Nephron (organoid): ENCODE data around the gene DAPK3.
"Not testable (repeated sequence)": the region's sequence is repeated elsewhere in the genome, so short reads cannot be mapped to it uniquely, and the experiment has no call there.

ENCODE experiments used
- H3K27ac Mint-ChIP-seq, 3 experiments: 2 replicates each; pipeline ENCODE4 v1.8.0; 2020; ENCODE audit warnings: mixed read lengths in 3 of 3, mild to moderate bottlenecking in 2 of 3, moderate library complexity in 1 of 3
- H3K27me3 Mint-ChIP-seq: 2 replicates; pipeline ENCODE4 v1.8.0; 2021; ENCODE audit warnings: low read depth, mild to moderate bottlenecking, moderate library complexity, mixed read lengths
- H3K36me3 Mint-ChIP-seq: 2 replicates; pipeline ENCODE4 v1.8.0; 2020; ENCODE audit warnings: low read depth, mixed read lengths
- H3K4me1 Mint-ChIP-seq: 2 replicates; pipeline ENCODE4 v1.8.0; 2020; ENCODE audit warnings: mixed read lengths
- H3K4me3 Mint-ChIP-seq, 3 experiments: 2 replicates each; pipeline ENCODE4 v1.8.0; 2020; ENCODE audit warnings: mild to moderate bottlenecking in 3 of 3, mixed read lengths in 3 of 3, moderate library complexity in 2 of 3
- H3K9me3 Mint-ChIP-seq: 2 replicates; pipeline ENCODE4 v1.8.0; 2020; ENCODE audit warnings: mixed read lengths
- TF ChIP-seq, protein P1 (sequence below), 3 experiments: fragments of 200-600 bp; sonication (generic); IDR thresholded peaks; one replicate each; pipeline ENCODE4 v1.5.0; 2021; ENCODE audit warnings: antibody characterized with exemption in 3 of 3; ENCODE audit not compliant: unreplicated experiment in 3 of 3

Gene DAPK3

DNA sequence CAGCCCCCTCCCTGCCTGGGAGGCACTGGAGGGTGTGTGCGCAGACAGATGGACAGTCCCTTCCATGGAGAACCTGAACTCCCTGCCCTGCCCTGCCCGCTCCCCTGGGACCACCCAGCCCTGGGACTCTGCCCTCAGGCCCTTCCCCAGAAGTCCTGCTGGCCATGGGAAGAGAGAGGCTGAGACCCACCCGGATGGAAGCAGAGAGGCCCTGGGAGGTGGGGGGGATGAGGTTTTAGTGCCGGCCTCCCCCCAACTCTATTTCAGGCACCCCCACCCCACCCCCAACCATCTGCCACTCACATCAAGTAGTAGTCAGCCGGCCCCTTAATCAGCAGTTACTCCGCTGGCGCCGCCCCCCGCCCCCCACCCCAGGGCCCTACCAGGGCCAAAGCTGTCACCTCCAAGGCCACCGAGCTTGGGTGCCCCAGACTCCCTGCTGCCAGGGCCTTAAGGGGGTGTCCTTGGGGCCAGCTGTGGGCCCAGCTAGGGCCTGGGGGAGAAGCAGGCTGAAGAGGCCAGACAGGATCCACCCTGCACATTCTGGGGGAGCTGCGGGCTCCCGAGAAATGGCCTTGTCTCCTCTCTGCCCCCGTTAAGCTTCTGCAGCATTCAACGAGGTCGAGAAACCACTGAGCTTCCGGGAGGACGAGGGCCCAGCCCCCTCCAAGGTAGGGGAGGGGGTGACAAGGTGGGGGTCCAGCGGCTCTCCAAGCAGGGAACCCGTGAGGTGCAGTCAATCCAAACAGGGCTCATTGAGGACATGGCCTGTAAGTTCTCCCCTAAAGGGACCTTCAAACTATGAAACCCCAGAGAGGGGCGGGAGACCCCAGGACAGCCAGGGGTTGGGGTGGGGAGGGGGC lies 20.7 kb downstream of the DAPK3 start:
- H3K27me3 Mint-ChIP-seq: no peaks in the 10 kb centered on the region
- H3K36me3 Mint-ChIP-seq: no peaks in the 10 kb centered on the region
- no peak overlapping the region for H3K27ac Mint-ChIP-seq
- peaks cover 6% of the 10 kb centered on the region for H3K4me1 Mint-ChIP-seq
- TF ChIP-seq, protein P1, sequence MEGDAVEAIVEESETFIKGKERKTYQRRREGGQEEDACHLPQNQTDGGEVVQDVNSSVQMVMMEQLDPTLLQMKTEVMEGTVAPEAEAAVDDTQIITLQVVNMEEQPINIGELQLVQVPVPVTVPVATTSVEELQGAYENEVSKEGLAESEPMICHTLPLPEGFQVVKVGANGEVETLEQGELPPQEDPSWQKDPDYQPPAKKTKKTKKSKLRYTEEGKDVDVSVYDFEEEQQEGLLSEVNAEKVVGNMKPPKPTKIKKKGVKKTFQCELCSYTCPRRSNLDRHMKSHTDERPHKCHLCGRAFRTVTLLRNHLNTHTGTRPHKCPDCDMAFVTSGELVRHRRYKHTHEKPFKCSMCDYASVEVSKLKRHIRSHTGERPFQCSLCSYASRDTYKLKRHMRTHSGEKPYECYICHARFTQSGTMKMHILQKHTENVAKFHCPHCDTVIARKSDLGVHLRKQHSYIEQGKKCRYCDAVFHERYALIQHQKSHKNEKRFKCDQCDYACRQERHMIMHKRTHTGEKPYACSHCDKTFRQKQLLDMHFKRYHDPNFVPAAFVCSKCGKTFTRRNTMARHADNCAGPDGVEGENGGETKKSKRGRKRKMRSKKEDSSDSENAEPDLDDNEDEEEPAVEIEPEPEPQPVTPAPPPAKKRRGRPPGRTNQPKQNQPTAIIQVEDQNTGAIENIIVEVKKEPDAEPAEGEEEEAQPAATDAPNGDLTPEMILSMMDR (IDR thresholded peaks at IDR 0.05; ENCODE audit: unreplicated experiment in 3 of 3): no peak
- no peak overlapping the region for H3K4me3 Mint-ChIP-seq
- H3K9me3 Mint-ChIP-seq: no peaks in the 10 kb centered on the region

DNA sequence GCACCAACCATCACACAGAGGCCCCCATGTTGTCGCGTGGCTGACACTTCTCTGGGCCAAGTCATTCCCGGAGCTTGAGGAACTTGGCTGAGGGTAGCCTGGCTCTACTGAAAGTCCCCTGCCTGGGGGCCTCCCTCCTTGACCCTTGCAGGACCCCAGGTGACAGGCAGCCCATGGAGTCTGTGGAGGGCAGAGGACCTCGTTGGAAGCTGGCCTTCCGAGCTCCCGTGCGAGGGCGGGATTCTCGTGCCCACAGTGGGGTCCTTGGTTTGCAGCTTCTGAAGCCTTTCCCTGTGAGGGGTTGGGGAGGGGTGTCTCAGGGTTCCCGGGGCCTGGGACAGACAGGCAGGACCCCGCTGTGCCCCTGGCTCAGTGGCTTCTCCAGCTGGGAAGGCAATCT lies 21.6 kb downstream of the DAPK3 start:
- H3K4me1 Mint-ChIP-seq: peaks cover 6% of the 10 kb centered on the region
- TF ChIP-seq, protein P1 (IDR thresholded peaks at IDR 0.05; ENCODE audit: unreplicated experiment in 3 of 3): no peak
- no peak overlapping the region for H3K4me3 Mint-ChIP-seq
- no peaks in the 10 kb centered on the region for H3K27me3 Mint-ChIP-seq
- no peak overlapping the region for H3K27ac Mint-ChIP-seq
- no peaks in the 10 kb centered on the region for H3K9me3 Mint-ChIP-seq
- no peaks in the 10 kb centered on the region for H3K36me3 Mint-ChIP-seq

DNA sequence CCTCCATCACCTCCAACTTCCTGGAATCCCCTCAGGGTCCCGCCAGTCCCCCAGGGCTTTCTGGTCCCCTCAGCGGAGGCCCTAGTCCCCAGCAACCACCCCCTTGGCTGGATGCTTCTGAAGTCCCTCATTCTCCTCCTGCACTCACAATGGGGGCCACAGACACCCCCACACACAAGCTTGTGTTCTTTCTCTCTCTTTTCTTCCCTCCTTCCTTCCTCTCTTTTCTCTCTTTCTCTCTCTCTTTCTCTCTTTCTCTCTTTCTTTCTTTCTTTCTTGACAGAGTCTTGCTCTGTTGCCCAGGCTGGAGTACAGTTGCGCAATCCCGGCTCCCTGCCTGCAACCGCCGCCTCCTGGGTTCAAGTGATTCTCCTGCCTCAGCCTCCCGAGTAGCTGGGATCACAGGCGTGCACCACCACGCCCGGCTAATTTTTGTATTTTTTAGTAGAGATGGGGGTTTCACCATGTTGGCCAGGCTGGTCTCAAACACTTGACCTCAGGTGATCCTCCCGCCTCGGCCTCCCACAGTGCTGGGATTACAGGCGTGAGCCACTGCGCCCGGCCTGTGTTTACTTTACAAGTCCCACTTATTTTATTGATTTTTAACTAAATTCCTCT lies 23.5 kb downstream of the DAPK3 start:
- not testable (repeated sequence) for H3K36me3 Mint-ChIP-seq, H3K9me3 Mint-ChIP-seq, H3K27me3 Mint-ChIP-seq, H3K27ac Mint-ChIP-seq, H3K4me1 Mint-ChIP-seq, H3K4me3 Mint-ChIP-seq

DNA sequence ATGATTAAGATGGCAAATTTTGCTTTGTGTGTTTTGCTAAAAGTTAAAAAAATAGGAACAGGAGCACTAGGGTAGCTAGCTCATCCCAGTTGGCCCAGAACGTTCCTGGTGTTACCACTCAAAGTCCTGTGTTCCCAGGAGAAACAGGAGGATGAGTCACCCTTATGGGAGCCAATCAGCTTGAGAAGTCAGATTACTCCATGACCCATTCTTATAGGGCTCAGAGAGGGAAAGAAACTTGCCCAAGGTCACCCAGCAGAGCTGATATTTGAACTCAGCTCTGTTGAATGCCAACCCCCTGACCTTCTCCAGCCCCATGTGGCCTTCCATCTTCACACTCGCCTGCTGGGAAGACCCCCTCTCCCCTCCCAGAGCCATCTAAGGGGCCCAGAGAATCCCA lies 25.1 kb downstream of the DAPK3 start:
- no peak overlapping the region for H3K4me3 Mint-ChIP-seq

DNA sequence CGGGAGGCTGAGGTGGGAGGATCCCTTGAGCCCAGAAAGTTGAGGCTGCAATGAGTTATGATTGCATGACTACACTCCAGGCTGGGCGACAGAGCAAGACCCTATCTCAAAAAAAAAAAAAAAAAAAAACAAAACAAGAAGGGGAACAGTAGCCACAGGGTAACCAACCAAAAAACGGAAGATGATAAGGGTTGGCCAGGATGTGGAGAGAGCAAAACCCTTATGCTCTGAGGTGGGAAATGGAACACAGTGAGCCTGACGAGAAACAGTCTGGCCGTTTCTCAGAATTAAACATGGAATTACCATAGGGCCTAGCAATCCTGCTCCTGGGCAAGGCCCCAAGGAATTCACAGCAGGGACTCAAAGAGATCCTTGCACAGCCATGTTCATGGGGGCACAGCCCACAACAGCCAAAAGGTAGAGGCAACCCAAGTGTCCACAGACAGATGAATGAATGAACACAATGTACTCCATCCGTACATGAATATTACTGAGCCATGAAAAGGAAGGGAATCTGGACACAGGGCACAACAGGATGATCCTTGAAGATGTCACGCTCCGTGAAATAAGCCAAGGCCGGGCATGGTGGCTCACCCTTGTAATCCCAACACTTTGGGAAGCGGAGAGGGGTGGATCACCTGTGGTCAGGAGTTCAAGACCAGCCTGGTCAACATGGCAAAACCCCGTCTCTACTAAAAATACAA lies 26.7 kb downstream of the DAPK3 start:
- no peaks in the 10 kb centered on the region for H3K4me1 Mint-ChIP-seq
- H3K36me3 Mint-ChIP-seq: no peaks in the 10 kb centered on the region
- TF ChIP-seq, protein P1 (IDR thresholded peaks at IDR 0.05; ENCODE audit: unreplicated experiment in 3 of 3): no peak
- no peaks in the 10 kb centered on the region for H3K9me3 Mint-ChIP-seq
- H3K27ac Mint-ChIP-seq: no peak overlapping the region
- no peaks in the 10 kb centered on the region for H3K27me3 Mint-ChIP-seq
- H3K4me3 Mint-ChIP-seq: no peak overlapping the region

More for the DNA sequence above, 25.1 kb downstream of the DAPK3 start:
- H3K36me3 Mint-ChIP-seq: no peaks in the 10 kb centered on the region
- TF ChIP-seq, protein P1 (IDR thresholded peaks at IDR 0.05; ENCODE audit: unreplicated experiment in 3 of 3): no peak
- no peaks in the 10 kb centered on the region for H3K4me1 Mint-ChIP-seq
- H3K27me3 Mint-ChIP-seq: no peaks in the 10 kb centered on the region
- H3K9me3 Mint-ChIP-seq: no peaks in the 10 kb centered on the region
- no peak overlapping the region for H3K27ac Mint-ChIP-seq

DNA sequence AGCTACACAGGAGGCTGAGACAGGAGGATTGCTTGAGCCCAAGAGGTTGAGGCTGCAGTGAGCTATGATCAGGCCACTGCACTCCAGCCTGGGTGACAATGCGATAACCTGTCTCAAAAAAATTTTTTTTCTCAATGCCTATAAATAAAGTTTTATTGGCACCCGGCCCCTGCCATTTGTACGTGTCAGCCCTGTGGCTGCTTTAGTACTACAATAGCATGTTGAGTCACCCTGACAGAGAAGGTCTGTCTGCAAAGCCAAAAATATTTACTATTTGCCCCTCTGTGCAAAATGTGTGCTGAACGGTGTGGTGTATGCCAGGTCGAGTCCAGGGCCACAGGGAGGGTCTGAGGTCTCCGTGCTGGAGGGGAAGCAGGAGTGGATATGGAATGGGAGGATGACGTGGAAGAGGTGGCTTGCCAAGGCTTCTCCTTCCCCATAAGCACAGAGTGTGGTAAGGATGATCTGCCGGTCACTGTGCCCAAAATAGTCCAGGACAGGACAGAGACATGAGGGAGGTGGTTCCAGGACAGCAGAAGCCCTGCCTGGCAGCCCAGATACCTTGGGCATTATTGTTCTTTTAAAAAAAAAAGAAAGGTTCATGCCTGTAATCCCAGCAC lies 28.0 kb downstream of the DAPK3 start:
- H3K36me3 Mint-ChIP-seq: no peaks in the 10 kb centered on the region

DNA sequence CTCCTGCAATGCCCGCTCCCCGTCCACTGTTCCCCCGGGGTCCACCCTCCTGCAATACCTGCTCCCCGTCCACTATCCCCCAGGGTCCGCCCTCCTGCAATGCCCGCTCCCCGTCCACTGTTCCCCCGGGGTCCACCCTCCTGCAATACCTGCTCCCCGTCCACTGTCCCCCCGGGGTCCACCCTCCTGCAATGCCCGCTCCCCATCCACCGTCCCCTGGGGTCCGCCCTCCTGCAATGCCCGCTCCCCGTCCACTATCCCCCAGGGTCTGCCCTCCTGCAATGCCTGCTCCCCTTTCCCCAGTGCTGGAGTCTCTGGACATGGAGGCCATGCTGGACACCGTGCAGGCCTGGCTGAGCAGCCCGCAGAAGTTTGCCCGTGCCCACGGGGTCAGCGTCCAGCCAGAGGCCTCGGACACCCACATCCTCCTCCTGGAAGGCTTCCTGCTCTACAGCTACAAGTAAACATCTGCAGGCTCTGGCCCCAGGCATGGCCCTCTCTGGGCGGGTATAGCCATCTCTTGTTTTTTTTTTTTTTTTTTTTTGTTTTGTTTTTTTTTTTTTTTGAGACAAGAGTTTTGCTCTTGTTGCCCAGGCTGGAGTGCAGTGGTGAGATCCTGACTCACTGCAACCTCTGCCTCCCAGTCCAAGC lies 32.5 kb downstream of the DAPK3 start:
- not testable (repeated sequence) for H3K36me3 Mint-ChIP-seq, H3K27ac Mint-ChIP-seq, H3K4me1 Mint-ChIP-seq, H3K9me3 Mint-ChIP-seq, H3K4me3 Mint-ChIP-seq
- peaks cover 21% of the 10 kb centered on the region for H3K27me3 Mint-ChIP-seq

More for the DNA sequence above, 28.0 kb downstream of the DAPK3 start:
- no peaks in the 10 kb centered on the region for H3K27me3 Mint-ChIP-seq
- H3K27ac Mint-ChIP-seq: no peak overlapping the region
- no peaks in the 10 kb centered on the region for H3K9me3 Mint-ChIP-seq
- no peaks in the 10 kb centered on the region for H3K4me1 Mint-ChIP-seq
- TF ChIP-seq, protein P1 (IDR thresholded peaks at IDR 0.05; ENCODE audit: unreplicated experiment in 3 of 3): no peak
- H3K4me3 Mint-ChIP-seq: no peak overlapping the region
